Astrocyte (in vitro differentiated cells and primary cell): ENCODE results near the gene ME1.

ENCODE experiments used
- CTCF ChIP-seq: IDR thresholded peaks from 2 replicates; pipeline ENCODE4 v1.5.1; 2011; ENCODE audit warnings: low read depth, mild to moderate bottlenecking, inconsistent platforms, low read length, moderate library complexity; ENCODE audit not compliant: insufficient read depth
- EZH2 ChIP-seq: IDR thresholded peaks from 2 replicates; pipeline ENCODE4 v1.6.1; 2012; ENCODE audit warnings: mild to moderate bottlenecking, low read length, inconsistent platforms; ENCODE audit not compliant: insufficient read depth

DNA sequence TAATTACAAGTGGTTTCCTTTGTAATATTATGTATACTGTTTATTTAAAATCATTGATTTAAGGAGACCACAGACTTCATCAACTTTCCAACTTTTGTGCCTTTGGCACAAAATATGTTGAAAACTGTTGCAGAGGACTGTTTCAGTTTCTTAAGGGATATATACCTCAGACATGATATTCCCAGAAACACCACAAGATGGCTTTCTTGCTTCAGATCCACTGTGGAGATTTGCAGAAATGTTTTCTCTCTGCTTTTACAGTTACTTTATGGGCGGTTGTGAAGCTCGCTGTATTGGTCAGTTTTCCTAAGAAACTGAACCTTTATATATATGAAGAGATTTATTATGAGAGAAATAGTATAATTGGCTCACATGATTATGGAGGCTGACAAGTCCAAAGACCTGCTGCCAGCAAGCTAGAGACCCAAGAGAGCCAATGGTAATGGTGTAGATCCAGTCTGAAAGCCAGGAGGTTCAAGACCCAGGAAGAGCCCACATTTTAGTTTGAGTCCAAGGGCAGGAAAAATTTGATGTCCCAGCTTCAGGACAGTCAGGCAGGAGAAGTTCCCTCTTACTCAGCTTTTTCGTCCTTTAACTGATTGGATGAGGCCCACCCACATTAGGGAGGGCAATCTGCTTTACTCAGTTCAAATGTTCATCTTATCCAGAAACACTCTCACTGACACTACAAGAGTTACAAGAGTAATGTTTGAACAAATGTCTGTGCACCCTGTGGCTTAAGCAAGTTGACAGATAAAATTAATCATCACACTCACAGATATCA lies 12.8 kb downstream of the ME1 start:
- TF ChIP-seq CTCF = peak; percentile 51
- TF ChIP-seq EZH2 = no peak
